HEK293T (cell line): ENCODE data around the gene CTTN.

Source experiments
- CTCF ChIA-PET: fragments of 350-600 bp; formaldehyde crosslinking; extraction: SDS; loops from one replicate; lab custom pipeline; 2021; ENCODE audit warnings: antibody characterized with exemption, inconsistent platforms; lab: Yijun Ruan, JAX
- POLR2A ChIA-PET: fragments of 350-600 bp; formaldehyde crosslinking; extraction: SDS; loops from one replicate; lab custom pipeline; 2020; ENCODE audit warnings: antibody characterized with exemption, inconsistent platforms; lab: Yijun Ruan, JAX
- DNase-seq: peaks from one replicate; pipeline ENCODE4 v3.0.0; 2012; ENCODE audit warnings: mixed read lengths; ENCODE audit errors: extremely low spot score
- ARNT ChIP-seq: fragments of 450-650 bp; IDR thresholded peaks from 2 replicates; pipeline ENCODE4 v1.6.1; 2017; ENCODE audit warnings: mild to moderate bottlenecking
- BHLHE40 ChIP-seq: fragments of 450-650 bp; IDR thresholded peaks from 2 replicates; pipeline ENCODE4 v1.6.1; 2016; ENCODE audit warnings: mild to moderate bottlenecking, moderate library complexity, borderline replicate concordance
- CTBP1 ChIP-seq: fragments of 450-650 bp; IDR thresholded peaks from 2 replicates; pipeline ENCODE4 v1.6.1; 2016; ENCODE audit warnings: borderline replicate concordance
- ELF4 ChIP-seq: fragments of 450-650 bp; IDR thresholded peaks from 2 replicates; pipeline ENCODE4 v1.6.1; 2017; ENCODE audit warnings: antibody characterized with exemption
- FOXA1 ChIP-seq: fragments of 450-650 bp; IDR thresholded peaks from 2 replicates; pipeline ENCODE4 v1.6.1; 2016; ENCODE audit warnings: mild to moderate bottlenecking
- FOXK2 ChIP-seq: fragments of 450-650 bp; IDR thresholded peaks from 2 replicates; pipeline ENCODE4 v1.6.1; 2016; ENCODE audit warnings: mild to moderate bottlenecking
- FOXM1 ChIP-seq: fragments of 450-650 bp; IDR thresholded peaks from 2 replicates; pipeline ENCODE4 v1.6.1; 2017; ENCODE audit warnings: mild to moderate bottlenecking, borderline replicate concordance
- HDGF ChIP-seq: fragments of 450-650 bp; IDR thresholded peaks from 2 replicates; pipeline ENCODE4 v1.6.1; 2017; ENCODE audit warnings: antibody characterized with exemption, borderline replicate concordance
- L3MBTL2 ChIP-seq: fragments of 450-650 bp; conservative IDR thresholded peaks from 2 replicates; pipeline ENCODE4 v1.6.1; 2016; ENCODE audit warnings: mild to moderate bottlenecking
- LEF1 ChIP-seq: fragments of 450-650 bp; IDR thresholded peaks from 2 replicates; pipeline ENCODE4 v1.6.1; 2017; ENCODE audit warnings: mild to moderate bottlenecking, borderline replicate concordance
- NFRKB ChIP-seq: fragments of 450-650 bp; IDR thresholded peaks from 2 replicates; pipeline ENCODE4 v1.6.1; 2016; ENCODE audit warnings: mild to moderate bottlenecking, moderate library complexity
- SP1 ChIP-seq: fragments of 450-650 bp; IDR thresholded peaks from 2 replicates; pipeline ENCODE4 v1.6.1; 2017
- SUZ12 ChIP-seq: fragments of 450-650 bp; IDR thresholded peaks from 2 replicates; pipeline ENCODE4 v1.6.1; 2016; ENCODE audit warnings: mild to moderate bottlenecking
- TARDBP ChIP-seq: fragments of 450-650 bp; IDR thresholded peaks from 2 replicates; pipeline ENCODE4 v1.6.1; 2016
- ZNF384 ChIP-seq: fragments of 450-650 bp; IDR thresholded peaks from 2 replicates; pipeline ENCODE4 v1.6.1; 2016
- TF ChIP-seq, protein P1 (sequence below): fragments of 450-650 bp; IDR thresholded peaks from 2 replicates; pipeline ENCODE4 v1.6.1; 2016

CTTN gene

DNA sequence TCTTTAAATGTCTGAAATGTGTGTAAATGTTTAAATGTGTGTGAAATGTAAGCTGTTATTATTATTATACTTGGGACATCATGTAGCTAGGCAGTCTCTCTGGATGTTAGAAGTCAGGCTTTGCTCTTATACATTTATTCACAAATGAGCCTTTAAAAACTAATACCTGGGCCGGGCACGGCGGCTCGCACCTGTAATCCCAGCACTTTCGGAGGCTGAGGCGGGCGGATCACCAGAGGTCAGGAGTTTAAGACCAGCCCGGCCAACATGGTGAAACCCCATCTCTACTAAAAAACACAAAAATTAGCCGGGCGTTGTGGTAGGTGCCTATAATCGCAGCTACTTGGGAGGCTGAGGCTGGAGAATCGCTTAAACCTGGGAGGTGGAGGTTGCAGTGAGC lies 21.7 kb upstream of the CTTN start:
- DNase-seq: no peak
- TF ChIP-seq NFRKB (no peak), FOXM1 (no peak), SUZ12 (no peak), FOXA1 (no peak), SP1 (no peak), ELF4 (no peak), ZNF384 (no peak), LEF1 (no peak), TARDBP (no peak)
- TF ChIP-seq, protein P1, sequence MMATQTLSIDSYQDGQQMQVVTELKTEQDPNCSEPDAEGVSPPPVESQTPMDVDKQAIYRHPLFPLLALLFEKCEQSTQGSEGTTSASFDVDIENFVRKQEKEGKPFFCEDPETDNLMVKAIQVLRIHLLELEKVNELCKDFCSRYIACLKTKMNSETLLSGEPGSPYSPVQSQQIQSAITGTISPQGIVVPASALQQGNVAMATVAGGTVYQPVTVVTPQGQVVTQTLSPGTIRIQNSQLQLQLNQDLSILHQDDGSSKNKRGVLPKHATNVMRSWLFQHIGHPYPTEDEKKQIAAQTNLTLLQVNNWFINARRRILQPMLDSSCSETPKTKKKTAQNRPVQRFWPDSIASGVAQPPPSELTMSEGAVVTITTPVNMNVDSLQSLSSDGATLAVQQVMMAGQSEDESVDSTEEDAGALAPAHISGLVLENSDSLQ: no peak
- POLR2A ChIA-PET: no interaction called here
- CTCF ChIA-PET: no interaction called here

DNA sequence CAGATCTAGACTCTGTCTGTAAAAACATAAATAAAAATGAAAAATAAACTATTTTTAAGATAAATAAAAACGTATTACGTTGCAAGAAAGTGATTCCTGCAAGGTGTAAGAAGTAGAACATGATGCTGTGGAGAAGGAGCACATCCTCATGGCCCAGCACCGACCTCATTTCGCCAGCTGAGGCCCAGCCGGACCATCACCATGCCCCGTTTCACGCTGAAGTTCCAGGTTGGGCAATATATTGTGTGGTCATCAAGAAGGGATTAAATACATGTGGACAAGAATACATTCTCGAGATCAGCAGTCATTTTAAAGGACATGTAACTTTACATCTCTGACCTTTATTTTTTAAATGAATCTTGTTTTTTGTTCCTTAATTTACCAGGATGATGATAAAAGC lies 20.7 kb upstream of the CTTN start:
- POLR2A ChIA-PET: interaction anchor here (1.1 kb wide), 1 partner anchor 21 kb away, joined by 3 read pairs; the partner anchor contains the start of gene CTTN
- CTCF ChIA-PET: no interaction called here
- TF ChIP-seq ARNT: no peak
- no peak for TF ChIP-seq FOXM1
- no peak for TF ChIP-seq BHLHE40
- DNase-seq: no peak

DNA sequence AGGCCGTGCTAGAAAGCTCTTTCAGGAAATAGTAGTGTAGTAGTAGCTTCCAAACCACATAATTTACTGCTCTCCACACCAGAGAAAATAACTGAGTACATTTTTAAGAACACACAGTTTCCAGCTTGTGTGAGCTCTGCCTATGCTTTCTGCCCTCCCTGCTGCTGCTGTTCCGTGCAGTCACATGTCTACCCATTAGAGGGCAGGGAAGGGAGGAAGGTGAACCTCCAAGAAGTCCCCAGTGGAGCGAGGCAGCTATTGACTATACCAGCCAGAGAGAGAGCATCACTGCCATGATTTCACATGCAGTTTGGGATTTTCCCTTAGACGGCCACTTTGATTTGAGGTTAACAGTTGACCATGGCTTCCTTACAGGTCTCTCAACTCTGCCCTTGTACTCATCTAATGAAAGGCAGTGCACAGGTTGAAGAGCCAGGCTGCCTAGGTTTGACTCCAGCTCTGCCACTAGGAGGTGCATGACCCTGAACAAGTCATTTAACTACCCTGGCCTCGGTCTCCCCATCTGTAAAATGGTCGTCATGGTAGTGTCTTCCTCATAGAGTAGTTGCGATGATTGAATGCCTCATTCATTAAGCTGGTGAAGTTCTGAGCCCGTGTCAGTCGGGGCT lies 19.7 kb upstream of the CTTN start:
- POLR2A ChIA-PET: interaction anchor here (0.8 to 1.1 kb wide), 2 partner anchors 20 to 21 kb away, joined by 3 read pairs; partner anchors contain the start of gene CTTN
- TF ChIP-seq ELF4 (no peak), FOXK2 (no peak), TARDBP (no peak), FOXM1 (no peak), CTBP1 (no peak), L3MBTL2 (no peak)
- TF ChIP-seq, protein P1: no peak
- DNase-seq: no peak
- CTCF ChIA-PET: no interaction called here

DNA sequence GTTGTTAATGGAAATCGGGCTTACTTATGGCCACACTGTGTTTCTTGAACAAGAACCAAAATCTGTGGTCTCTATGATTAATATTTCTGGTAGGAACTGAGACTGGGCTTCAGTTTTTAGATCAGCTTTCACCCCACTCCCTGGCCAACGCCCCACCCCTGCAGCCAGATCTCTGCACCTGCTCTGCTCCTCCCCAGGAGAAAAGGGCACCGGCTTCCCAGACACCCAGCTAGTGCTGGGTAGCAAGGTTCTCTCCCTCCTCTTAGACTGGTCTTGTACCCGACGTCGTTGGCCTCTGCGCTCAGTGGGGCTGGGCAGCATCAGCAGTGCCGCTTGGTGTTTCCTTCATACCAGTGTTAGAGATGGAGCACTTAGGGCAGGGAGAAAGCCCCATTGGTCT lies 17.0 kb upstream of the CTTN start:
- no peak for DNase-seq
- POLR2A ChIA-PET: no interaction called here
- TF ChIP-seq TARDBP (no peak), SUZ12 (no peak), FOXA1 (no peak), FOXK2 (no peak), FOXM1 (no peak), NFRKB (no peak), HDGF (no peak), ELF4 (no peak), LEF1 (no peak)
- CTCF ChIA-PET: no interaction called here

DNA sequence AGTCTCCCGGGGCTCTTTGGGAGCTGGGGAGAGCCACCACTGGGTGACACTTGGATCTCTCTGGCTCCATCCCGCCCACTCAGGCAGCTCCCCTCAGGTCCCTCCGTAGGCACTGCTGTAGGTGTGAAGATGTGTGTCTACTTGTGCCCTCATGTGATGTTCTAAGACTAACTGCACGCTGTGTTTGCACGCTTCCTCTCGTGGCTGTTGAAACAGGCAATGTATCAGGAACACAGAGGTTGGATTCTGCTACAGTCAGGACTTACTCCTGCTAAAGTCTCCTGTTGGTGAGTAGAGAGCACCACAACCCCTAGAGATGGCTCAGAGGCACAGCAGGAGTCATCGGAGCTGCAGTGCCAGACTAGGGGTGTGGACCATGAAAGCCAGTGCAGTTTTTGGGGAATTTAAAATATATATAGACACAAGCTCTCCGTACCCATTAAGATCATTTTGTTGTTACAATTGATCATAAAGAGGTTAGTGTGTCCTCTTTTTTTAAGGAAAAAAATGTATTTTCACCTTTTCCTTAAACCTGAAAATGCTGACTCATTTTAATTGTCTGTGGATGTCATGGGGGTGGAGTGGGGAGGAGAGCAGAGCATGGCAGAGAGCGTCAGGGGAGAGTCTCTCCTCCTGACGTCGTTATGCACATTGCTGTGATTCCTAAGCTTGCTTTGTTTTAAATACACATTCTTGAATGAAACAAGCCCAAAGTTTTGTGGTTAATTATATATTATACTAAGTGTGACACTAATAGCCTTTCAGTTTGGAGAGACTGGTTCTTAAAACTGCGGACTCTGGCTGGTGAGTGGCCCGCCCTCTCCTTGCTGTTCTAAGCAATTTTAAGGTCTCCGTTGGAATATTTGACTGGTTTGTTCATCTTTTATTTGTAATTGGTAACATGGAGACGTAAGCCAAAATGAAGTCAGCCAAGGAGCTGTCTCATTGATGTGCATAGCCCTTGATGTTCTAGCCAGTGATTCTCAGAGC lies 16.2 kb upstream of the CTTN start:
- ChIA-PET POLR2A (interaction anchor here (1.4 kb wide), 1 partner anchor 16 kb away, joined by 3 read pairs; the partner anchor contains the start of gene CTTN), CTCF (no interaction called here)
- TF ChIP-seq SUZ12 (no peak), FOXM1 (no peak), FOXA1 (no peak), ELF4 (no peak), ZNF384 (no peak), CTBP1 (no peak), FOXK2 (no peak), LEF1 (no peak), HDGF (no peak), L3MBTL2 (no peak), NFRKB (no peak), TARDBP (no peak)
- TF ChIP-seq, protein P1: no peak
- no peak for DNase-seq

DNA sequence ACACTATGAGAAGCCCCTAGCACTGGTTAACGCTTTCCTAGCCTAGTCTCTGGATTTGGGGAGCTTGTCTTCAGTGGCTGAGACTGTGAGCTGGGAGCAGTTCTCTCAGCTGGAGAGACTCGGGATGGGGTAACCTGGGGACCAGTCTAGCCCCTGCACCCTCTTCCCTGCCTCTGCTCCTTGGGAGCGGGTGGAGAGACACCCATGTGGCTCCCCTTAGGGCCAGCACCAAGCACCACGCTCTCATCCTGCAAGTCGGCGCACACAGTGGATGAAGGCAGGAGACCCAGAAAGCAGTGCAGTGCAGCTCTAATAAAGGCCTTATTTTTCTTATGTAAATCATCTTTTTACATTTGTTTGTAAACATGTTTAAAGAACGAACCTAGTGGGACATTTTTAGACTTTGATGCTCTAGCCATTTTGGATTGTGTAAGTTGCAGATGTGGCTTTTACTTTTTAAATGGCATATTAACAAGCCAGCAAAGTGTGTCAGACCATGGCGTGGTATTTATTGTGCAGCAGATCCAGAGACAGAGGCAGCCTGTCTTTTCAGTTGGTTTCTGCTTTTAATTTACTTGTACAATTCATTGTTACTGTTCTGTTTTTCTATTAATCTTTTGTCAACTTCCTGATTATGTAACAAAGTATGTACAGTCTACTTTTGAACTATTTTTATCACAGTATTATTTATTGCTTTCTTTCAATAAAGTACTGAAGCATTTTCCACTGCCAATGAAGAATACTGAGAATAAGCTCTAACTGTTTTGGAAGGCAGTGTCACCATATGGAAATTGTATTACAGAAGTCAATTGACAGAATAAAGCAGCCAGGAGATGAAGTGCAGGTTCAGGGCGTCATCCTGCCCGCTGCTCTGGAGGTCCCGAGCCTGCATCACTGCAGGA lies 14.4 kb upstream of the CTTN start:
- no peak for DNase-seq
- TF ChIP-seq FOXM1 (no peak), LEF1 (no peak), SP1 (no peak), CTBP1 (no peak)
- ChIA-PET POLR2A (interaction anchor here (1.4 kb wide), 1 partner anchor 14 kb away, joined by 3 read pairs; the partner anchor contains the start of gene CTTN), CTCF (no interaction called here)
